HG03095 (cell line): ENCODE results near the gene FBXW9.
"Not testable (repeated sequence)": the region's sequence is repeated elsewhere in the genome, so short reads cannot be mapped to it uniquely, and the experiment has no call there.

Source experiments
- ATAC-seq: cut with Tn5 transposase; IDR thresholded peaks from one replicate; pipeline ENCODE4 v1.9.1; 2021; ENCODE audit warnings: moderate library complexity; ENCODE audit not compliant: unreplicated experiment

The FBXW9 gene

DNA sequence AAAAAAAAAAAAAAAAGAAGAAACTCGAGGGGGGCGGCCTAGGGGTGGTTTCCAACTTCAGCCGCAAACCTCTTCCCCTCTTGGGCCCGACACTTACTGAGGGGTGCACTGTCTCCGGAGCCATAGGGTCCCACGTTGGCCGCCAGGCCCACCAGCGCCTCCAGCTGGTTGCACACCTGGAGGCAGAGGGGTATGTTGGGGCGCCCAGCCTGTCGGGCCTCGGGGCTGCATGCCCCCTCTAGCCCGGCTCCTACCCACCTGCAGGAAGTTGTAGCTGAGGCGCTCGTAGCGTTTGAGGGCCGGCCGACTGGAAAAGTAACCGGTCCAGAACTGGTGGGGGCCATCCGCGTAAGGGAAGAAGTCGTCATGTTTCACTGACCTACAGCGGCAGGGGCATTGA, 38.5 kb downstream of the FBXW9 start:
- no peak for ATAC-seq

DNA sequence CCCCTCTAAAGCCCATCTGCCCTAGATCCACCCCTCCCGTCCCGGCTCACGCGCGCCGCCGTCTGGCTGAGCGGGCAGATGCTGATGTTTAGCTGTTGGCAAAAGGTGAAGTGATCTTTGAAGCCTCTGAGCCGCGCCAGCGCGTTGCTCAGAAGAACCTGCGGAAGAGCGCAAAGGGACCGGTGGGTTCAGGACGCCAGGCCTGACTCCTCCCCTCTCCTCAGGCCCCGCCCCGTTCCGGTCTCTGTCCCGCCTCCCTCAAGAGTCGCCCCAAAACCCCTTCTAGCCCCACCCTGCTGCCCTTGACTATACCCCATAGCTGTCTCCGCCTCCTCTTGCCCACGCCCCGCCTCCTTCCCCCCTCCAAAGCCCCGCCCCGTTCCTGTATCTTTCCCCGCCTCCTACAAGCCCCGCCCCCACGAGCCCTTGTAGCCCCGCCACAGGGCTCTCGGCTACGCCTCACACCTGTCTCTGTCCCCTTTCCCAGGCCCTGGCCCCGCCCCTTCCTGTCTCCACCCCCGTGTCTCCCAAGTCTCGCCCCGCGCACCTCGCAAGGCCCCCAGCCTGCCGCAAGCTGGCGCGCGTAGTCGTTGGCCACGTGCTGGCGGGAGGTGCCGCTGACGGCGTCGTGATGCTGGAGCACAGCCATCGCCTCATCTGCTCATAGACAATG, 39.4 kb downstream of the FBXW9 start:
- no peak for ATAC-seq

DNA sequence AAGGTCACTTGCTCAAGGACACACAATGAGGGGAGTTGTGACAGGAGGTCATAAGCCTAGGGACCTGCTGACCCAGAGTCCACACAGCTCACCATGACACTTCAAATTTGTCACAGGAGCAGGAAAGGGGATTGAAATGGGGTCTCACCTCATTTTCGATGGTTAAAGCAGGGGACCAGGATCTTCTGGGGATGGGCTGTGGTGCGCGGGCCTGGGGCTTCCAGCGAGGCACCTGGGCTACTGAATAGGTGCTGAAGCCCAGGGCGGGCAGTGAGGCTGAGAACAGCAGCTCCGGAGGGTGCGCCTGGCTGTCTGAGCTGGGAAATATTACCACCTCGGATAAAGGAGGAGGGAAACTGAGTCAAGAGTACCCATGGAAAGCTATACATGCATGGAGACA, 40.9 kb downstream of the FBXW9 start:
- ATAC-seq: no peak

DNA sequence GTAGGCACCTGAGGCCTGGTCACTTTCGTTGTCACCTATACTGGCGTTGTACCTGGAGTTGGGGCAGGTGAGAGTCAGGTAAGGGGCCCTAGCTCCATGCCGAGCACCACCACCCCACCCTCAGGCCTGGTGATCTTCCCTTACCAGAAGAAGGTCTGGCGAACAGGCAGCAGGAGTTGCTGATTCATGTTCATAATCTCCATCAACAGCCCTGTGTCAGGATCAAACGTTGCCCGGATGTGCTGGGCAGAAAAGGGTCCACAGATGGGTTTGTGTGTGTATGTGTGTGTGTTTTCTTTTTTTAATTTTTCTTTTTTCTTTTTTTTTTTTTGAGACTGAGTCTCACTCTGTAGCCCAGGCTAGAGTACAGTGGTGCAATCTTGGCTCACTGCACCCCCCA, 44.2 kb downstream of the FBXW9 start:
- no peak for ATAC-seq

DNA sequence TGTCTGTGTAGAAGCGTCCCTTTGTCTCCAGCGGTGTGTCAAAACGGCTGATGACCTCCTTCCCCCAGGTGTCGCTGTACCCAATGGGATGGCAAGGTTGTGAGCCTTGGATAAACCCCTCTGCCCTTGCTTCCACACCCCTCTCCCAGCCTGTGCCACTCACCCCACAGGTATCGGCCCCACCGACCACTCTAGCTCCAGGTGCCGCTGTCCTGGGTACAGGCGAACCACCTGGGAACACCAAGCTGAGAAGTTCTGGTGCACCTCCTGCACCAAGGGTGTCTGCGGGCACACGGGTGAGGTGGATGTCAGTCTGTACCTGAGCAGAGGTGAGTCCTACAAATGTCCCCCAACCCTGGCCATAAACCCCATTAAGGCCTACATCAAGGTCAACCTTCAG, 46.5 kb downstream of the FBXW9 start:
- no peak for ATAC-seq

DNA sequence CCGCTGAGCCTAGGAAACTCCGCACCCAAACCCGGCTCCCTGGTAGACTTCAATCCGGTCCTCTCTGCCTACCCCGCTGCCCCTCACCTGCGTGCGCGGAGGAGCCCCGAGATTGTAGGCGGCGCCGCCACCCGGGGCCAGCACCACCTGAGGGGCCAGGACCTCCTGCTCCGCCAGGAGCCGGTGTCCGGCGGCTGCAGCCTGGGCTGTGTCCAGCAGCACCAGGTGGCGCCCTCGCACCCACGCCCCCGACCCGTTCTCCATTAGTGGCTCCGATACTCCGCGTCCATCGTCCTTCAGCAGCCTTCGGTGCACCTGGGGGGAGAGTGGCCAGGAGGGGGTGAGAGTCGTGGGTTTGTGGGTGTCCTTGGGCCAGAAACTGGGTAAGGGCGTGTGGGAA, 48.3 kb downstream of the FBXW9 start:
- ATAC-seq: no peak

DNA sequence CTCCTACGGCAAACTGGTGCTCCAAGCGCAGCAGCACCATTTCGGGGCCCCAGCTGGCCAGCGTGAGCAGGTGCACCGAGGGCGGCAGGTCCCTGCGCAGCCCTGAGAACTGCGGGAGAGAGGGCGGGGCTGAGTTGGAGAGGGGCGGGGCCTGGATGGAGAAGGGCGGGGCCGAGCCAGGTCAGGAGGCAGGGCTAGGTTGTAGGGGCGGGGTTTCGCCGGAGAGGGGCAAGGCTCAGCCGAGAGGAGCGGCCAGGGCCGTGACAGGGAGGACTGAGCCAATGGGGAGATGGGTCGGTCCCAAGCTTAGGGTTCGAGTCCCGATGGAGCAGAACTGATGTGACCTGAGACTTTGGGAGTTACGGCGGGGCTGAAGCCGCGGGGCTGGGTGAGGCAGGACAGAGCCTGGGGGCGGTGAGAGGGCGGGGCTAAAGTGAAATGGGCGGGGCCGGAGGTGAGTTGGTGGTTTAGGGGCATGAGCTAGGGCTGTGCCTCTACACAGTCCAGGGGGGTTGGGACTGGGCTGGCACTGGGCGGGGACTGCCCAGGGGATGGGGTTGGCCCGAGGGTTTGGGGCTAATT, 48.9 kb downstream of the FBXW9 start:
- no peak for ATAC-seq

DNA sequence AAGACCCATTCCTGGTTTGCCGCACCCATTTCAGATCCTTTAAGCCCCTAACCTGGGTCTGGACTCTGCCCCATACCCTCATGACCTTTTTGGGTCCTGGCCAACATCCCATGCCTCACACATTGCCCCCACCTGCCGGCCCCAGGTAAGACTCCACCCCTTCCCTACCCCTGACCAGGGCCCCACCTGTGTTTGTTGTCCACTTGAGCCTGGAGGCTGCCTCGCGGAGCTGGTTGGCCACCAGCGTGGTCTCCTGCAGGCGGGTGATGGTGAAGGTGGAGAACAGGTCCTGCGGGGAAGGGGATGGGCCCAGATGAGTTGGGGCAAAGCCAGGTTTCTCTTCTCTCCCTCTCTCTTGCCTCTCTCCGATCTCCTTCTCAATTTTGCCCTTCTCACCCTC, 49.4 kb downstream of the FBXW9 start:
- no peak for ATAC-seq

DNA sequence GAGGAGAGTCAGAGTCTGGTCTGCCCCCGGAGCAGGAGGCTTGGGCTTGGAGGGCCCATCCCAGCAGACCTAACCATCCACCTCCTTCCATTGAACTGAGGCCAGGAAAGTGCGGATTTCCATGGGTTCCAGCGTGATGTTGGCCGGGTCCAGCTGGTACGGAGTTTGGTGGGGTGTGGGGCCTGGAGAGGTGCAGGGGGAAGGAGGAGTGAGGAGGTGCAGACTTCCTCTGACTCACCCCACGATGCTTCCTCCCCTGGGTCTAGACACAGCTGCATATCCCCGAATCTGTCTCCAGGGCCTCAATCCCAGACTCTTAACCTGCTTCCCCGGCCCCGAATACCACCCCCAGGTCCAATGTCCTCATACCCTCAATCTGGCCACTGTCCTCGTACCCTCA, 49.9 kb downstream of the FBXW9 start:
- no peak for ATAC-seq

DNA sequence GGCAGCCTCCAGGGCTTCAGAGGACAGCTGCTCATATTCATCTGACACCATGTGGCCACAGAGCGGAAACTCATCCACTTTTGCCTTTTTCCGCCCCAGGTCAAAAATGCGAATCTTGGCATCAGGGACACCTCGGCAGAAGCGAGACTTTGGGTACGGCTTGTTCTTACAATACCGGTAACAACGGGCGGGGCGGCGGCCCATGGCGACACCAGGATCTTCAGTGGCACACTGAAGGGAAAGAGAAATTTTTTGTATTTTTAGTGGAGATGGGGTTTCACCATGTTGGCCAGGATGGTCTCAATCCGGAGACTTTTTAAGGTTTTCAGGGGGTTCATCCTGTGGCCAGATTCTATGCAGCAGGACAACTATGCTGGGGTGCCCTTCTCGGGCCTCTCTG, 52.7 kb downstream of the FBXW9 start:
- not testable (repeated sequence) for ATAC-seq

DNA sequence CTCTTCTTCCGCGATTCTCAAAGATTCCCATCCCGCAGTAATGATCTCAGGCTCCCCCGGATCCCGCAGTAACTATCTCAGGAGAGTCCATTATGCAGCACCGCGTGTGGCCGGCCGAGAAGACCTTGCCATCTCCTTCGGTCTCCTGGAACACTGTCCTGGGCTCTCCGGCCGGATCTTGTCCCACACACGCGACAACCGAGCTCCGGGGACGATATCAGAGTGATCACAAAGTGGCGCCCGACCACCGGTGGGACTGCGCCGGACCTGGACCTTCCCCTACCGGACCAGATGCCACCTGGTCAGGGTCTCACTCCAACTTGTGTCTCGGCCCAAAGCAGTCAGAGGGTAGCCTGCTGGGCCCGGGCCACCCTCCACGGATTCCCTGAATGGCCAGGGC, 53.9 kb downstream of the FBXW9 start:
- ATAC-seq: no peak

DNA sequence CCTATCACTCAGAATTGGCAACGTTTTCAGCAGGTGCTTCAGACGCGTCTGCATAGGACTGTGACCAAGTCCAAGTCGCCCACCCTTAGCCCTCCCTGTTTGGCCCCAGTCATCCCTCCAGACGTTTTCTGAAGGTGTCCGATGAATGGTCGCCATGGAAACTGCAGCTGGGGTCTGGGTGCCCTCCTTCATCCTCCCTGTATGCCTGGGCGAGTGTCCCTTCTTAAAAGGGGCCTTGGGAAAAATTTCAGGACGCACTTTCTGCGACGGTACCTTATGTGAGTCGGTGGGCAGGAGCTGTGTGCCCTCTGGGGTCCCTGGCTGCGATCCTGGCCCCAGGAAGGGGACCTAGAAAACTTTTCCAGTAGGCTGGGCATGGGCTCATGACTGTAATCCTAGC, 55.0 kb downstream of the FBXW9 start:
- ATAC-seq: no peak

DNA sequence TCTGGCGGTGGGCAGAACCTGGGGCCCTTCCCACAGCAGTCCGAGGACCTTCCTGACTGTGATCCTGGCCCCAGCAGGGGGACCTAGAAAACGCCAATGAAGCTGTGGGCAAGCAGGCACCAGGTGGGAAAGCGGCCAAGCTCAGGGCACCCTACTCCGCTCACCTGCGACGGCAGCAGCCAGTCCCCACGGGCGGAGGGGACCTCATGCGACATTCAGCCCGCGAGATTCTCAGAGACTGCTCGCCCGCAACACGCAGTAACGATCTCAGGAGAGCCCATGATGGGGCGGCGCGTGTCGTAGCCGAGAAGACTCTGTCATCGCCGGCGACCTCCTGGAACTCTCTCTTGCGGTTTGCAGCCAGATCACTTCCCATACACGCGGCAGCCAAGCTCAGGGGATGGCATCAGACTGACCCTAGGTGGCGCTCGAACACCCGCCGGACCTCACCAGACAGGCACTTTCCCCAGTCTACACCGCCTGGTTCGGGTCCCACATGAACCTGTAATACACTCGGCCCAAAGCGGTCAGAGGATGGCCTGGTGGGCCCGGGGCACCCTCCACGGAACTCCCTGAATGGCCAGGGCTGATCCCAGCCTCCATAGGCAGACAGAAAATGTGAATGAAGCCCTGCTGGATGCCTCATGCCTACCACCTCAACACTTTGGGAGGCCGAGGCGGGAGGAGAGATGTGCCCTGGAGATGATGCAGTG, 56.4 kb downstream of the FBXW9 start:
- no peak for ATAC-seq
